A549 (cell line): Measurements from ENCODE around the gene AADACL3.

Experiments used
- CTCF ChIP-seq: fragments of >200 bp; sonication (Bioruptor Twin); formaldehyde crosslinking; IDR thresholded peaks from 3 replicates; pipeline ENCODE4 v1.5.1; 2016
- ELK1 ChIP-seq: fragments of 150-350 bp; IDR thresholded peaks from 2 replicates; pipeline ENCODE4 v1.6.1; 2014; ENCODE audit warnings: low read depth, mild to moderate bottlenecking, low read length
- HOXB13 ChIP-seq: fragments of 250-450 bp; sonication (Bioruptor Pico); IDR thresholded peaks from 2 replicates; pipeline ENCODE4 v1.5.0; 2020; ENCODE audit warnings: low read depth, mild to moderate bottlenecking, moderate library complexity
- JUN ChIP-seq, 2 experiments: fragments of >200 bp; sonication (Bioruptor Twin); formaldehyde crosslinking; IDR thresholded peaks; 2 replicates in 1 of 2; 3 replicates in 1 of 2; pipeline ENCODE4 v1.6.1; 2016 to 2017
- MAFK ChIP-seq: fragments of 450-650 bp; IDR thresholded peaks from 2 replicates; pipeline ENCODE4 v1.6.1; 2014; ENCODE audit not compliant: partially characterized antibody
- MAX ChIP-seq: IDR thresholded peaks from 2 replicates; pipeline ENCODE4 v1.6.1; 2012
- MAZ ChIP-seq: fragments of 150-350 bp; IDR thresholded peaks from 2 replicates; pipeline ENCODE4 v1.6.1; 2014; ENCODE audit warnings: antibody characterized with exemption, low read depth, low read length, borderline replicate concordance
- POLR2A ChIP-seq: IDR thresholded peaks from 2 replicates; pipeline ENCODE4 v1.6.1; 2012; ENCODE audit warnings: mild to moderate bottlenecking, low read length
- POLR2AphosphoS2 ChIP-seq: conservative IDR thresholded peaks from 2 replicates; pipeline ENCODE4 v1.6.1; 2012; ENCODE audit warnings: low read length, improper control_type of control experiment, inconsistent platforms
- USF2 ChIP-seq: fragments of 450-650 bp; IDR thresholded peaks from 2 replicates; pipeline ENCODE4 v1.6.1; 2014; ENCODE audit warnings: antibody characterized with exemption

- TF ChIP-seq CTCF (no peak), MAFK (no peak), ELK1 (no peak), POLR2A (no peak), POLR2AphosphoS2 (no peak), MAZ (no peak), MAX (no peak), JUN (IDR thresholded peaks at IDR 0.05) (no peak), USF2 (no peak), HOXB13 (CRISPR knock-in tag) (no peak)
Observed at GRCh38 chr1:12715896-12716437, at the start of gene AADACL3.
